Measurements from ENCODE around the gene MPND.

Gene MPND

DNA sequence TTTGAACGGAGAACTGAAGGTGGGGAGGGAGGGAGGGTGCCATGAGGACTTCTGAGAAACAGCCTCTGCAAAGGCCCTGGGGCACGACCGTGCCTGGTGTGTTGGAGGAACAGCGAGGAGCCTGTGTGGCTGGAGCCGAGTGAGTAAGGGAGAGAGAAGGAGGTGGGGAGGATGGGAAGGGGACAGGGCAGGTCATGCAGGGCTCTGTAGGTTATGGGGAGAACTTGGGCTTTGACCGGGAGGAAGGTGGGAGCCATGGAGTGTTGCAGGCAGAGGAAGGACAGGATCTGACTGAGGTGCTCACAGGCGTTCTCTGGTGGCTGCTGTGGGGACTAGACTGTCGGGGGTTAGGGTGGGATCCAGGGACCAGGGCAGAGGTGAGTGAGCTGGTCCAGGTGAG lies 6.7 kb downstream of the MPND start:
- DNase-seq = no peak

- DNase-seq = no peak
These were observed 7.4 kb downstream of the MPND start for GRCh38 chr19:4350726-4351125.

- DNase-seq = no peak
These were observed 9.3 kb downstream of the MPND start for GRCh38 chr19:4352701-4353121.

GRCh38 chr19:4354282-4354681 lies 10.9 kb downstream of the MPND start:
- DNase-seq = no peak

DNA sequence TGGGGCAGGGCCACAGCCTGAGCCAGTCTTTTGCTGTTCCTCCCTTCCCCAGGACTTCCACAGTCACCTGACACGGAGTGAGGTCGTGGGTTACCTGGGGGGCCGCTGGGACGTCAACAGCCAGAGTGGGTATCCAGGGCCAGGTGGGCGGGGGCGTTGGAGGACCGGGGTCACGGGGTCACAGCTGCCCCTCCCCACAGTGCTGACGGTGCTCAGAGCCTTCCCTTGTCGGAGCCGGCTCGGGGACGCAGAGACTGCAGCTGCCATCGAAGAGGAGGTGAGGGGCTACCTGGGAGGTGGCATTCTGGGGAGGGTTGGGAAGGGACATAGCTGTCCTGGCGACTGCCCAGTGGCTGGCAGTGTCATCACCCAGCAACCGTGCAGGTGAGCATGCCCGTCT lies 11.5 kb downstream of the MPND start:
- DNase-seq = no peak

GRCh38 chr19:4357095-4357797 lies 13.9 kb downstream of the MPND start:
- DNase-seq = no peak

DNA sequence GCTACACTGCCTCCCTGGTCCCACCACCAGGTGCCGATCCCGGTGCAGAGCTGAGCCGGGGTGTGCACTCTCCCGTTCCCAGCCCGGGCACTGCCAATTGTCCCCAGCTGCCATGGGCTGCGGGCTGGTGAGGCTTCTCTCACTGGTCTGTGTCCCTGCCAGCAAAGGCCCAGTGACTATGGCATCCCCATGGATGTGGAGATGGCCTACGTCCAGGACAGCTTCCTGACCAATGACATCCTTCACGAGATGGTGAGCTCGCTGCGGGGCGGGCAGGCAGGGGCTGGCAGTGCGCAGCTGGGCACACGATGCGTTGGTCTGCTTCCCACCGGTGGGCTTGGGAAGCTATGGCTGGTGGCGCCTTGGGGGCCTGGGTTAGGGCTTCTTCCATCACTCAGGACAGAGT lies 14.6 kb downstream of the MPND start:
- no peak for DNase-seq

DNA sequence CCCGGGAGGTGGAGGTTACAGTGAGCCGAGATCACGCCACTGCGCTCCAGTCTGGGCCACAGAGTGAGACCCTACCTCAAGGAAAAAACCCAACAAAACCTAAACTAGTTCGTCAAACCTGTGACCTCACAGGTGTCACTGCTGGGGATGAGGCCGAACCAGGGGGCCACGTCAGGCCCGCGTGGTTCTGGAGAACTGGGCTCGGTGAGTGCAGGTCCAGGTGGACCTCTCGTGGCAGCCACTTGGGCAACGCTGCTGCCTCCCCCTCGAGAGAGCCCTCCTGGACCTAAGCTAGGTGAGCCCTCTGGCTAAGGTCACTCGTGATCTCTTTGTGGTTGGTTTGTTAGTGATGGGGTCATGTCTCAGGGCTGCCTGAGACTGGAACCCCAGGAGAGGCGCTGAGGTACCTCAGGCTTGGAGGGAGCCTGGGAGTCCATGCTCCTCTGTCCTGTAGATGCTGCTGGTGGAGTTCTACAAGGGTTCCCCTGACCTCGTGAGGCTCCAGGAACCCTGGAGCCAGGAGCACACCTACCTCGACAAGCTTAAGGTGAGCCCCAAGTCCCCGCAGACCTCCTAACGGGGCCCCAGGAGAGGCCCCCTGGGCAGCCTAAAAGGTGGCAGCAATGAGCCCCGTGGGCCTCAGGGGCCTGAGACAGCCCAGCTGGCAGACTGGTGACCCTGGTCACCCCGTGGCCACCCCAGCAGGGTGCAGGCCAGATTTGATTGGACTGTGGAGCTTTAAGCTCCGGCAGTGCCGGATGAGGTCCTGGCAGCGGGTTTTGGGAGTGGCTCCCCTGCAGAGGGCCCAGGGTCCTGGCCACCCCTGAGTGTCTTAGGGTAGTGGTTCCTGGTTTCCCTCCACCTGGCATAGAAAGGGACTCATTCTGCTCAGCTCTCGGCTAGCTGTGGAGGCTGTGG lies 15.6 kb downstream of the MPND start:
- no peak for DNase-seq

DNA sequence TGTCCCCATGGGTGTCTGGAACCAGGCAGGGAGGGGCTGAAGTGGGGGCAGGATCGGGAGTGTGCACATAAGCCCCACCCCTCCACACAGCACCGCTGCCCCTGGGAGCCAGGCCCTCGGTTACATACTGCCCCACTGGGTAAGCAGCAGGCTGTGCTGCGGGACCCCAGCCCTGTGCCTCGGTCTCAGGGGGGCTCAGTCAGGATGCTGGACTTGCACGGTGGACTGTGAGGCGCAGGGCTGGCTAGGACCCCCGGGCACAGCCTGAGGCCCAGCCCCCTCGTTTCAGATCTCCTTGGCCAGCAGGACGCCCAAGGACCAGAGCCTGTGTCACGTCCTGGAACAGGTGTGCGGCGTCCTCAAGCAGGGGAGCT lies 16.3 kb downstream of the MPND start:
- DNase-seq = no peak

- DNase-seq = no peak
These were observed 16.8 kb downstream of the MPND start for GRCh38 chr19:4360081-4360569.

- no peak for DNase-seq
These were observed 17.3 kb downstream of the MPND start for GRCh38 chr19:4360641-4361151.

- no peak for DNase-seq
These were observed 18.0 kb downstream of the MPND start for GRCh38 chr19:4361152-4362046.

DNA sequence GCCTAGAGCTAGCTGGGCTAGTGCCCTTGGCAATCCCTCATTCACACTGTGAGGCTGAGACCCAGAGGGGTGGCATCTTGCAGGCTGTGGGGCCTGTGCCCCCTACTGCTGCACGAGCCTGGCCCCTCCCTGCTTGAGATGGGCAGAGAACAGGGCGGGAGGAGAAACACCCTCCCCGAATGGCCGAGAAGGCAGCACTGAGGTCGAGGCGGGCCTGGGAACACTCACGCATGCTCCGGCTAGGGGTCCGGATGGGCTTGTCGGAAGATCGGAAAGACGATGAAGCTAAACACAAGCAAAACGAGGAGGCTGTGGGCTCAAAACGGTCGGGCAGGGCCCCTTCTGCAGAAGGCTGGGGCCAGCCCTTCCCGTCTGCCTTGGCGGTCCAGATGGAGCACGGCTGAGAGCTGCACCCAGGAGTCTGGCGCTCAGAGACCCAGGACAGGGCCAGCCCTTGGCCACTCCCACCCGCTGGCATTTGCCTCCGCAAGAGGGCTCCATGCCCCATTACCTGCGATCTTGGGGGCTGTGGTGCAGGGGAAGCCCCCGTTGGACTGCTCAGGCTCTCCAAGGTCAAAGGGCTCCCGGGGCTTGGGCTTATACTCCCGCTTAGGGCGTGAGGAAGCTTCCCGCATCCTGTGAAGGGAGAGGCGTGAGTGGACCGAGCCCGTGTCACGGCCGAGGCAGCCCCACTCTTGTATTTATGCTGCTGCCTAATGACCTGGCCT lies 18.9 kb downstream of the MPND start:
- DNase-seq = no peak

GRCh38 chr19:4362831-4363545 lies 19.6 kb downstream of the MPND start:
- no peak for DNase-seq

GRCh38 chr19:4363571-4364304 lies 20.4 kb downstream of the MPND start:
- DNase-seq = no peak

DNA sequence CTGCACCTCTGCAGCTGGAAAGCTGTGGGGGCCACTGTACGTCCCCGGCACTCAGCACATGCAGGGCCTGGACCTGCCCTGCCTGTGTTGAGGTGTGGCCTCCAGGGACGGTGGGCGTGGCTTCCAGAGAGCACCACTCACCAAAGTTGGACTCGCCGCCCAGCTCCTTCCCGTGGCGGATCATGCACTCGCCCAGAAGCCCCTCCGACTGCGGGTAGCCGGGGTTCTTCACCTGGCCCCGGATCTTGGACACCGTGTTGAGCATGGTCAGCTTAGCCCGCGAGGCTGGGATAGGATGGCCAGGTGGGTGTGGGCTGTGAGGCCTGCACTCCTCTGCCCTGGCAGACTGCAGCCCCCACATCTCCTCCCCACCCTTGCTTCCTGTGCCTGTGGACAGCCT lies 22.0 kb downstream of the MPND start:
- DNase-seq = no peak

DNA sequence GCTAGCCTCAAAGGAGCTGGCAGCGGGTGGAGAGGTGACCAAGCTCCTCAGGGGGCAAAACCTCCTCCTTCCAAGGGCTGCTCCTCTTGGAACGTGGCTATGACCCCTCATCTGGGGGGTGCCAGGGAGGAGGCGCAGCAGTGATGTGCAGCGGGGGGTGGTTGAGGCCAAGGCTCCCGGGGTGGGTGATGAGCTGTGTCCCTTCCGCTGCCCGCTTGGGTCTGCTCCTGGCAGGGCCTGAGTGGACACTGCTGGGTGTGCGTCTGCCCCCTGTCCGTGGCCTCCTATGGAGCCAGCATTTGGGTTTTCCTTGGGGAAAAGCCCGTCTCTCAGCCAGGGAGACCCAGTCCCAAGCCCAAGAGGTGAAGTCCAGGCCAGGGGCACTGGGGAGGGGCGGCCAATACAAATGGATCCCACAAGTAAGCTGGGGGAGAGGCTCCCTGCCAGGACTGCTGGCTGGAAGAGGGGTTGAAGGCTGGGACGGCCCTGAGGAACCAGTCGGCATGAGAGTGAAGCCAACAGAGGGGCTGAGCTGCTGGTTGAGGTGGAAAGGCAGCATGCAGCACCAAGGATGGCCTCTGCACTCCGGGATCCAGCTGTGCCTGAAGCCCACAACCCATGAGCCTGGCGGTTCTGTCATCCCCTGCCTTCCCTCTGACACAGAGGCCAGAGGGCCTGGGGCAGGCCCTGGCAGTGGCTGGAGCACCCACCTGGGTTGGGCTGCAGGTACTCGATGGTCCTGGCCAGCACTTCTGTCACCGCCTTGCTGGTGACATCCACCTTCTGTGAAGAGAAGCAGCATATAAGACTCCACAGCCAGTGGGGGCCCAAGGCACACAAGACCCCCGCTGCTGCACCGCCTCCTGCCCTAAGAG lies 22.7 kb downstream of the MPND start:
- DNase-seq = no peak

DNA sequence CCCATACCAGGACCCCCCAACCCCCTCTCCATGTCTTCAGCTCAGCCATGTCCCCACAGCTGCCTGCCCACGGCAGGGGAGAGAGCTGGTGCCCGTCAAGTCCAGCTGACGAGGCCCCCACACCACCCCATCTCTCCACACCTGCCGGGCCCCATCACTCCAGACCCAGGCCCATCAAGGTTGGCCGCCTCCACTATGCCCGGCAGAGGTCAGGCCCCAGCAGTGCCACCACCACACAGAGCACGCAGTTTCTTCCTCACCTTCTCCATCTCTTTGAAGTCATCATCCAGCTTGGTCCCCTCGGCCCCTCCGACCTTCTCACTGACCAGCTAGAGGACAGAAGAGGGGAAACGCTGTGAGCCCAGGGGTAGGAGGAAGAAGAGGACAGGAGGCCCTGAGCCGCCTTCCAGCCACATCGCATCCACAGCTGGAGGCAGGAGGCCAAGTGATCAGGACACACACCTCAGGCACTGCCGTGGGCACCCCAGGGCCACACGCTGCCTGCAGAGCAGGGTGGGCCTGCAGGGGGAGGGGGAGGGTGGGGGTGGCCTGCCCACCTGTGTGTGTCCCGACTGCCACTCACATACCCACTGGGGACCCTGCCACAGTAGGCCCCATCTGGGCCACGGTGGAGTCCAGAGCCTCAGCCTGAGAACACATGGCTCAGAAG lies 23.4 kb downstream of the MPND start:
- no peak for DNase-seq

DNA sequence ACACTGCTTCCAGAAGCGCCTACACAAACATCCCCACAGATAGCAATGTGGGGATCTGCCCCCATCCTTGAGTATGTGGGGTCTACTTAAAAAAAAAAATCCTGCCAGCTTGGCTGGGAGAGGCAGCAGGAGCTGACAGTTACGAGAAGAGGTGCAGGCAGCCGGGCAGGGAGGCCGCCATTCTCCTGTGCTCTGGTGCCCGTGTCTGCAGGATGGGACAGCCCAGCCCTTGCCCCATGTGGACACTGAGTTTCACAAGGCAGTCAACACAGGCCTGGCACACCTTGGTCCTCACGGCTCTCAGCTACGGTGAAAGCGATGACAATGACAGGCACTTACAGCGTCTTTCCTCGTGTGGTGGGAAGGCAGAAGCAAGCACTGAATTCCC lies 24.0 kb downstream of the MPND start:
- DNase-seq = no peak
